ENCODE data around the gene APH1A. TPM values are rescaled to one million over a fixed set of nuclear protein-coding genes. Genes with fewer than 3 reads are reported as not detected.
"Not testable (repeated sequence)": the region's sequence is repeated elsewhere in the genome, so short reads cannot be mapped to it uniquely, and the experiment has no call there.

Gene APH1A
- 10 to 100 TPM; 62.4 to 89.3 TPM for total RNA-seq

- H3K9me3 Mint-ChIP-seq (ENCODE audit: low read depth): no peaks in the 10 kb centered on the region
Observed at GRCh38 chr1:150268705-150269403, at the start of gene APH1A. Gene APH1A, minus strand, starts transcription at chr1:150269016. Its CDS starts 206 bp downstream, at chr1:150268810.

GRCh38 chr1:150314691-150315090, 45.9 kb upstream of the APH1A start:
- intact Hi-C loops (cut with DNase I, micrococcal nuclease); H3K27ac Mint-ChIP-seq; H3K36me3 Mint-ChIP-seq (ENCODE audit: low read depth); H3K4me3 Mint-ChIP-seq; ATAC-seq; H3K4me1 Mint-ChIP-seq; H3K9me3 Mint-ChIP-seq (ENCODE audit: low read depth); H3K27me3 Mint-ChIP-seq; POLR2A ChIA-PET; CTCF ChIA-PET; DNase-seq: not testable (repeated sequence)

More at GRCh38 chr1:150268705-150269403, at the start of gene APH1A:
- intact Hi-C loops (cut with DNase I, micrococcal nuclease): loop anchor here (1.0 kb wide), 7 partner anchors 13 to 218 kb away; partner anchors contain the start of genes ANP32E (in 2 of the 2), CIART (in 2 of the 2), MRPS21 (in 1 of the 2) and PRPF3 (in 1 of the 2)
- no peaks in the 10 kb centered on the region for H3K27me3 Mint-ChIP-seq
- H3K36me3 Mint-ChIP-seq (ENCODE audit: low read depth): peaks cover 33% of the 10 kb centered on the region
- ATAC-seq (peak; percentile 99), DNase-seq (peak; percentile 97)
- peaks cover 25% of the 10 kb centered on the region for H3K4me1 Mint-ChIP-seq
- CTCF ChIA-PET: interaction anchor here (0.6 to 3.5 kb wide), 3 partner anchors 12 to 1013 kb away, joined by 3 to 21 read pairs (median 4); no protein-coding TSS in a partner anchor
- H3K4me3 Mint-ChIP-seq: peak within 1 kb of the TSS; percentile 89
- H3K27ac Mint-ChIP-seq: peak within 1 kb of the TSS; percentile 98
- POLR2A ChIA-PET: interaction anchor here (0.6 to 1.0 kb wide), 3 partner anchors 29 to 54 kb away, joined by 3 to 6 read pairs (median 6); no protein-coding TSS in a partner anchor

- POLR2A ChIA-PET: no interaction called here
- DNase-seq (no peak), ATAC-seq (no peak)
- CTCF ChIA-PET: interaction anchor here (0.6 kb wide), 1 partner anchor 132 kb away, joined by 3 read pairs; no protein-coding TSS in a partner anchor
- no peaks in the 10 kb centered on the region for H3K9me3 Mint-ChIP-seq (ENCODE audit: low read depth)
- intact Hi-C loops (cut with DNase I, micrococcal nuclease): no loop called here
- no peaks in the 10 kb centered on the region for H3K27me3 Mint-ChIP-seq
- H3K4me1 Mint-ChIP-seq: no peaks in the 10 kb centered on the region
- peaks cover 19% of the 10 kb centered on the region for H3K36me3 Mint-ChIP-seq (ENCODE audit: low read depth)
- H3K27ac Mint-ChIP-seq: no peak overlapping the region
- no peak overlapping the region for H3K4me3 Mint-ChIP-seq
Observed at GRCh38 chr1:150311762-150312161, 42.9 kb upstream of the APH1A start.

- Mint-ChIP-seq H3K4me1 (no peaks in the 10 kb centered on the region), H3K4me3 (no peak overlapping the region), H3K36me3 (ENCODE audit: low read depth) (peaks cover 29% of the 10 kb centered on the region), H3K27me3 (no peaks in the 10 kb centered on the region), H3K27ac (no peak overlapping the region), H3K9me3 (ENCODE audit: low read depth) (no peaks in the 10 kb centered on the region)
- no peak for DNase-seq
- ChIA-PET CTCF (interaction anchor here (0.7 kb wide), 1 partner anchor 252 kb away, joined by 4 read pairs; no protein-coding TSS in a partner anchor), POLR2A (no interaction called here)
- intact Hi-C loops (cut with DNase I, micrococcal nuclease): no loop called here
- ATAC-seq: no peak
Observed at GRCh38 chr1:150309758-150310508, 41.1 kb upstream of the APH1A start.

- H3K9me3 Mint-ChIP-seq (ENCODE audit: low read depth); intact Hi-C loops (cut with DNase I, micrococcal nuclease); H3K27ac Mint-ChIP-seq; DNase-seq; ATAC-seq; POLR2A ChIA-PET; H3K4me3 Mint-ChIP-seq; H3K4me1 Mint-ChIP-seq; H3K27me3 Mint-ChIP-seq: not testable (repeated sequence)
- peaks cover 29% of the 10 kb centered on the region for H3K36me3 Mint-ChIP-seq (ENCODE audit: low read depth)
- CTCF ChIA-PET: interaction anchor here (0.7 kb wide), 1 partner anchor 342 kb away, joined by 4 read pairs; no protein-coding TSS in a partner anchor
Observed at GRCh38 chr1:150308585-150308984, 39.8 kb upstream of the APH1A start.

GRCh38 chr1:150302902-150303301, 34.1 kb upstream of the APH1A start:
- ChIA-PET CTCF (interaction anchor here (0.7 kb wide), 1 partner anchor 229 kb away, joined by 3 read pairs; no protein-coding TSS in a partner anchor), POLR2A (interaction anchor here (0.8 kb wide), 1 partner anchor 61 kb away, joined by 3 read pairs; the partner anchor contains the start of gene RPRD2)
- H3K36me3 Mint-ChIP-seq (ENCODE audit: low read depth): peaks cover 50% of the 10 kb centered on the region
- H3K9me3 Mint-ChIP-seq (ENCODE audit: low read depth): no peaks in the 10 kb centered on the region
- ATAC-seq (no peak), DNase-seq (no peak)
- intact Hi-C loops (cut with DNase I, micrococcal nuclease): no loop called here
- H3K27me3 Mint-ChIP-seq: no peaks in the 10 kb centered on the region
- no peak overlapping the region for H3K4me3 Mint-ChIP-seq
- peak overlapping the region; percentile 51 for H3K27ac Mint-ChIP-seq
- no peaks in the 10 kb centered on the region for H3K4me1 Mint-ChIP-seq

- DNase-seq (no peak), ATAC-seq (no peak)
- Mint-ChIP-seq H3K27me3 (no peaks in the 10 kb centered on the region), H3K4me3 (no peak overlapping the region), H3K9me3 (ENCODE audit: low read depth) (no peaks in the 10 kb centered on the region), H3K4me1 (peaks cover 2% of the 10 kb centered on the region), H3K36me3 (ENCODE audit: low read depth) (peaks cover 49% of the 10 kb centered on the region), H3K27ac (no peak overlapping the region)
- intact Hi-C loops (cut with DNase I, micrococcal nuclease): no loop called here
- ChIA-PET POLR2A (no interaction called here), CTCF (no interaction called here)
Observed at GRCh38 chr1:150302338-150302737, 33.5 kb upstream of the APH1A start.

GRCh38 chr1:150299716-150300115, 30.9 kb upstream of the APH1A start:
- POLR2A ChIA-PET: no interaction called here
- intact Hi-C loops (cut with DNase I, micrococcal nuclease): no loop called here
- ATAC-seq (no peak), DNase-seq (no peak)
- H3K9me3 Mint-ChIP-seq (ENCODE audit: low read depth): no peaks in the 10 kb centered on the region
- no peak overlapping the region for H3K4me3 Mint-ChIP-seq
- H3K27me3 Mint-ChIP-seq: no peaks in the 10 kb centered on the region
- CTCF ChIA-PET: interaction anchor here (1.0 kb wide), 1 partner anchor 44 kb away, joined by 3 read pairs; no protein-coding TSS in a partner anchor
- peaks cover 50% of the 10 kb centered on the region for H3K36me3 Mint-ChIP-seq (ENCODE audit: low read depth)
- H3K4me1 Mint-ChIP-seq: peaks cover 20% of the 10 kb centered on the region
- no peak overlapping the region for H3K27ac Mint-ChIP-seq

GRCh38 chr1:150295476-150295875, 26.7 kb upstream of the APH1A start:
- CTCF ChIA-PET: interaction anchor here (0.6 to 1.5 kb wide), 3 partner anchors 13 to 85 kb away, joined by 3 to 5 read pairs (median 4); no protein-coding TSS in a partner anchor
- intact Hi-C loops (cut with DNase I, micrococcal nuclease): no loop called here
- Mint-ChIP-seq H3K4me3 (peak overlapping the region; percentile 95), H3K9me3 (ENCODE audit: low read depth) (no peaks in the 10 kb centered on the region), H3K27ac (peak overlapping the region; percentile 14), H3K4me1 (peaks cover 34% of the 10 kb centered on the region), H3K36me3 (ENCODE audit: low read depth) (peaks cover 37% of the 10 kb centered on the region), H3K27me3 (no peaks in the 10 kb centered on the region)
- DNase-seq: no peak
- ATAC-seq: no peak
- POLR2A ChIA-PET: interaction anchor here (0.6 to 1.1 kb wide), 2 partner anchors 69 to 85 kb away, joined by 3 to 6 read pairs; partner anchors contain the start of gene RPRD2

- ChIA-PET POLR2A (no interaction called here), CTCF (no interaction called here)
- peaks cover 28% of the 10 kb centered on the region for H3K36me3 Mint-ChIP-seq (ENCODE audit: low read depth)
- ATAC-seq (peak; percentile 99), DNase-seq (peak; percentile 93)
- H3K4me1 Mint-ChIP-seq: peaks cover 34% of the 10 kb centered on the region
- peak within 1 kb of the TSS; percentile 92 for H3K27ac Mint-ChIP-seq
- no peaks in the 10 kb centered on the region for H3K27me3 Mint-ChIP-seq
- peak within 1 kb of the TSS; percentile 95 for H3K4me3 Mint-ChIP-seq
- intact Hi-C loops (cut with DNase I, micrococcal nuclease): loop anchor here in 1 of 2 experiments (1.0 kb wide), 6 partner anchors 11 to 80 kb away; partner anchors contain the start of genes APH1A, CIART, PRPF3 and RPRD2
- H3K9me3 Mint-ChIP-seq (ENCODE audit: low read depth): no peaks in the 10 kb centered on the region
Observed at GRCh38 chr1:150293433-150294253, 24.8 kb upstream of the APH1A start, which contains the start of gene MRPS21. Gene MRPS21, plus strand, starts transcription at chr1:150293861. Its CDS starts 506 bp downstream, at chr1:150294367.

Data from activated CD4-positive, alpha-beta T cell treated with anti-CD3 and anti-CD28 coated beads for 36 hours (primary cell).